SK-N-SH (cell line): ENCODE measurements around the gene LIMK2.
A peak's percentile ranks its signal among the peaks of the same experiment; 100 is the strongest.

Experiments used
- CHD2 ChIP-seq: fragments of 150-350 bp; IDR thresholded peaks from 2 replicates; pipeline ENCODE4 v1.6.1; 2018; ENCODE audit warnings: low read length; ENCODE audit not compliant: partially characterized antibody
- EP300 ChIP-seq, 2 experiments: IDR thresholded peaks; 2 replicates each; pipeline versions ENCODE4 v1.4.0 to v1.6.1; 2012; ENCODE audit warnings: borderline replicate concordance in 1 of 2, low read depth in 1 of 2, low read length in 1 of 2
- FOSL2 ChIP-seq: IDR thresholded peaks from 2 replicates; pipeline ENCODE4 v1.4.0; 2012; ENCODE audit warnings: low read depth, mild to moderate bottlenecking, moderate library complexity, borderline replicate concordance
- GABPA ChIP-seq: IDR thresholded peaks from 2 replicates; pipeline ENCODE4 v1.4.0; 2012; ENCODE audit warnings: low read depth, mild to moderate bottlenecking
- JUND ChIP-seq: IDR thresholded peaks from 2 replicates; pipeline ENCODE4 v1.4.0; 2012
- NFIC ChIP-seq: IDR thresholded peaks from 2 replicates; pipeline ENCODE4 v1.4.0; 2012; ENCODE audit warnings: borderline replicate concordance
- NRF1 ChIP-seq: IDR thresholded peaks from 2 replicates; pipeline ENCODE4 v1.6.1; 2012; ENCODE audit warnings: low read depth, mild to moderate bottlenecking, low read length
- POLR2AphosphoS5 ChIP-seq: IDR thresholded peaks from 2 replicates; pipeline ENCODE4 v1.6.1; 2012; ENCODE audit warnings: low read depth, low read length
- SIN3A ChIP-seq: IDR thresholded peaks from 2 replicates; pipeline ENCODE4 v1.6.1; 2012; ENCODE audit warnings: low read depth, mild to moderate bottlenecking, low read length, moderate library complexity, borderline replicate concordance
- TCF12 ChIP-seq: IDR thresholded peaks from 2 replicates; pipeline ENCODE4 v1.4.0; 2012
- TF ChIP-seq, protein P1 (sequence below): fragments of 200-600 bp; sonication (generic); IDR thresholded peaks from 2 replicates; pipeline ENCODE4 v1.6.1; 2017; ENCODE audit warnings: antibody characterized with exemption, mild to moderate bottlenecking, moderate library complexity
- TF ChIP-seq, protein P2 (sequence below): IDR thresholded peaks from 2 replicates; pipeline ENCODE4 v1.6.1; 2012; ENCODE audit warnings: mild to moderate bottlenecking, low read depth, low read length, moderate library complexity
- TF ChIP-seq, protein P3 (sequence below): IDR thresholded peaks from 2 replicates; pipeline ENCODE4; 2012

DNA sequence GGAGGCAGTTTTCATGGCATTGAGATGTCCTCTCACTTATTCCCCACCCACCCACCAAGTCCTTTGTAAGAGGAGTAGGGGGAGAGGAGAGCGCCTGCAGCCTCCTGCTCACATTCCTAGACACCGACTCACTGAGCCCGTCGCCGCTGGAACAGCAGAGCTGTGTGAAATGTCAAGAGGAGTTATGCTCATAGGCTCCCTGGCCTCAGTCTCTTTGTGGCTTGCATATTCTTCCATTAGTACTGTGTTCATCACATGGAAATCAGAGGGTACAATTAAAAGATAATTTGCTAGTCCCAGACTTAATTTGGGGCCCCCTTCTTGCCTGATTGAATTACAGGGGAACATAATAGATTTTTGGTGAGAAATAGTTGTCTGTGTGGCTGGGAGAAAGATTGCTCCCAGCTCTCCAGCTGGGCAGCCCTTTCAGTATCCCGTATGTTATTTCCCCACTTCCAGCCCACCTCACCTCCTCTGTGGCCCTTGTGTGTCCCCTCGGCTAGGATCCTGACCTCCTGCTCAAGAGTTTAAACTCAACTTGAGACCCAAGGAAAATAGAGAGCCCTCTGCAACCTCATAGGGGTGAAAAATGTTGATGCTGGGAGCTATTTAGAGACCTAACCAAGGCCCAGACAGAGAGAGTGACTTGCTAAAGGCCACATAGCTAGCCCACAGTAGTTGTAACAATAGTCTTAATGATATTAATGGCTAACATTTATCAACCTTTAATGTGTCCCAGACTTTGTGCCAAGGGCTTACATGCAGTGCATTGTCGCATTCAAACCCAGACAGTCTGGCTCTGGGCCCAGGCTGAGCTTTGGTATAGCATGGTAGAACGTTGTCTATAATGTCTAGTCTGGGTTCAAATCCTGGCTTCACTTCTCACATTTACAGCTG lies 32.2 kb downstream of the LIMK2 start:
- TF ChIP-seq, protein P1, sequence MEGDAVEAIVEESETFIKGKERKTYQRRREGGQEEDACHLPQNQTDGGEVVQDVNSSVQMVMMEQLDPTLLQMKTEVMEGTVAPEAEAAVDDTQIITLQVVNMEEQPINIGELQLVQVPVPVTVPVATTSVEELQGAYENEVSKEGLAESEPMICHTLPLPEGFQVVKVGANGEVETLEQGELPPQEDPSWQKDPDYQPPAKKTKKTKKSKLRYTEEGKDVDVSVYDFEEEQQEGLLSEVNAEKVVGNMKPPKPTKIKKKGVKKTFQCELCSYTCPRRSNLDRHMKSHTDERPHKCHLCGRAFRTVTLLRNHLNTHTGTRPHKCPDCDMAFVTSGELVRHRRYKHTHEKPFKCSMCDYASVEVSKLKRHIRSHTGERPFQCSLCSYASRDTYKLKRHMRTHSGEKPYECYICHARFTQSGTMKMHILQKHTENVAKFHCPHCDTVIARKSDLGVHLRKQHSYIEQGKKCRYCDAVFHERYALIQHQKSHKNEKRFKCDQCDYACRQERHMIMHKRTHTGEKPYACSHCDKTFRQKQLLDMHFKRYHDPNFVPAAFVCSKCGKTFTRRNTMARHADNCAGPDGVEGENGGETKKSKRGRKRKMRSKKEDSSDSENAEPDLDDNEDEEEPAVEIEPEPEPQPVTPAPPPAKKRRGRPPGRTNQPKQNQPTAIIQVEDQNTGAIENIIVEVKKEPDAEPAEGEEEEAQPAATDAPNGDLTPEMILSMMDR = no peak
- 0 out of 2 replicates have a peak, but pooled peaks have one; percentile 12 for TF ChIP-seq SIN3A
- peak; percentile 76 for TF ChIP-seq NFIC
- TF ChIP-seq FOSL2 = peak; percentile 85
- peak; percentile 93 for TF ChIP-seq JUND
- TF ChIP-seq, protein P2, sequence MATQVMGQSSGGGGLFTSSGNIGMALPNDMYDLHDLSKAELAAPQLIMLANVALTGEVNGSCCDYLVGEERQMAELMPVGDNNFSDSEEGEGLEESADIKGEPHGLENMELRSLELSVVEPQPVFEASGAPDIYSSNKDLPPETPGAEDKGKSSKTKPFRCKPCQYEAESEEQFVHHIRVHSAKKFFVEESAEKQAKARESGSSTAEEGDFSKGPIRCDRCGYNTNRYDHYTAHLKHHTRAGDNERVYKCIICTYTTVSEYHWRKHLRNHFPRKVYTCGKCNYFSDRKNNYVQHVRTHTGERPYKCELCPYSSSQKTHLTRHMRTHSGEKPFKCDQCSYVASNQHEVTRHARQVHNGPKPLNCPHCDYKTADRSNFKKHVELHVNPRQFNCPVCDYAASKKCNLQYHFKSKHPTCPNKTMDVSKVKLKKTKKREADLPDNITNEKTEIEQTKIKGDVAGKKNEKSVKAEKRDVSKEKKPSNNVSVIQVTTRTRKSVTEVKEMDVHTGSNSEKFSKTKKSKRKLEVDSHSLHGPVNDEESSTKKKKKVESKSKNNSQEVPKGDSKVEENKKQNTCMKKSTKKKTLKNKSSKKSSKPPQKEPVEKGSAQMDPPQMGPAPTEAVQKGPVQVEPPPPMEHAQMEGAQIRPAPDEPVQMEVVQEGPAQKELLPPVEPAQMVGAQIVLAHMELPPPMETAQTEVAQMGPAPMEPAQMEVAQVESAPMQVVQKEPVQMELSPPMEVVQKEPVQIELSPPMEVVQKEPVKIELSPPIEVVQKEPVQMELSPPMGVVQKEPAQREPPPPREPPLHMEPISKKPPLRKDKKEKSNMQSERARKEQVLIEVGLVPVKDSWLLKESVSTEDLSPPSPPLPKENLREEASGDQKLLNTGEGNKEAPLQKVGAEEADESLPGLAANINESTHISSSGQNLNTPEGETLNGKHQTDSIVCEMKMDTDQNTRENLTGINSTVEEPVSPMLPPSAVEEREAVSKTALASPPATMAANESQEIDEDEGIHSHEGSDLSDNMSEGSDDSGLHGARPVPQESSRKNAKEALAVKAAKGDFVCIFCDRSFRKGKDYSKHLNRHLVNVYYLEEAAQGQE = no peak
- peak; percentile 40; the same call in 1 of the 2 replicates for TF ChIP-seq POLR2AphosphoS5
- TF ChIP-seq EP300 (IDR thresholded peaks at IDR 0.05; ENCODE audit: borderline replicate concordance in 1 of 2, low read depth in 1 of 2, low read length in 1 of 2) = peak; percentile 48 to 92; a peak in 3 of 4 replicates
- no peak for TF ChIP-seq NRF1
- TF ChIP-seq CHD2 = no peak
- TF ChIP-seq, protein P3, sequence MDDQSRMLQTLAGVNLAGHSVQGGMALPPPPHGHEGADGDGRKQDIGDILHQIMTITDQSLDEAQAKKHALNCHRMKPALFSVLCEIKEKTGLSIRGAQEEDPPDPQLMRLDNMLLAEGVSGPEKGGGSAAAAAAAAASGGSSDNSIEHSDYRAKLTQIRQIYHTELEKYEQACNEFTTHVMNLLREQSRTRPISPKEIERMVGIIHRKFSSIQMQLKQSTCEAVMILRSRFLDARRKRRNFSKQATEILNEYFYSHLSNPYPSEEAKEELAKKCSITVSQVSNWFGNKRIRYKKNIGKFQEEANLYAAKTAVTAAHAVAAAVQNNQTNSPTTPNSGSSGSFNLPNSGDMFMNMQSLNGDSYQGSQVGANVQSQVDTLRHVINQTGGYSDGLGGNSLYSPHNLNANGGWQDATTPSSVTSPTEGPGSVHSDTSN = peak; percentile 96
- peak; percentile 88 for TF ChIP-seq TCF12
- 0 out of 2 replicates have a peak, but pooled peaks have one; percentile 16 for TF ChIP-seq GABPA
